Fibroblast of peridontal ligament (primary cell): ENCODE data around the gene GPC6.

ENCODE experiments used
- DNase-seq: peaks from one replicate; pipeline ENCODE4 v3.0.0-alpha.2; 2010; ENCODE audit errors: extremely low read depth

The GPC6 gene

GRCh38 chr13:94319501-94319900, 1092.9 kb downstream of the GPC6 start:
- no peak for DNase-seq

- no peak for DNase-seq
Measured at GRCh38 chr13:94322925-94323763, 1096.5 kb downstream of the GPC6 start.

- no peak for DNase-seq
Measured at GRCh38 chr13:94323764-94324758, 1097.5 kb downstream of the GPC6 start.

- no peak for DNase-seq
Measured at GRCh38 chr13:94324767-94325540, 1098.3 kb downstream of the GPC6 start.

- DNase-seq, result peak; percentile 44
Measured at GRCh38 chr13:94325650-94326049, 1099.0 kb downstream of the GPC6 start.

GRCh38 chr13:94327318-94327717, 1100.7 kb downstream of the GPC6 start:
- no peak for DNase-seq

- DNase-seq, result no peak
Measured at GRCh38 chr13:94328381-94329041, 1101.9 kb downstream of the GPC6 start.

- peak; percentile 84 for DNase-seq
Measured at GRCh38 chr13:94329277-94329676, 1102.7 kb downstream of the GPC6 start.

GRCh38 chr13:94329754-94330551, 1103.3 kb downstream of the GPC6 start:
- peak; percentile 97 for DNase-seq

GRCh38 chr13:94330552-94331071, 1104.0 kb downstream of the GPC6 start:
- no peak for DNase-seq

GRCh38 chr13:94331281-94331680, 1104.7 kb downstream of the GPC6 start:
- no peak for DNase-seq

- DNase-seq, result peak; percentile 94
Measured at GRCh38 chr13:94332359-94333096, 1105.9 kb downstream of the GPC6 start.

GRCh38 chr13:94333131-94333820, 1106.7 kb downstream of the GPC6 start:
- peak; percentile 21 for DNase-seq

GRCh38 chr13:94335761-94336526, 1109.3 kb downstream of the GPC6 start:
- peak; percentile 55 for DNase-seq

- no peak for DNase-seq
Measured at GRCh38 chr13:94339116-94339687, 1112.6 kb downstream of the GPC6 start.

GRCh38 chr13:94342436-94343242, 1116.0 kb downstream of the GPC6 start:
- DNase-seq, result no peak

GRCh38 chr13:94343243-94343585, 1116.6 kb downstream of the GPC6 start:
- DNase-seq, result peak; percentile 56
